ENCODE data around the gene TMEM62. TPM values are rescaled to one million over a fixed set of nuclear protein-coding genes. Genes with fewer than 3 reads are reported as not detected.

Gene TMEM62
- polyA plus RNA-seq, 1 donor from 2014 or later = 8.7 TPM

- Histone ChIP-seq H3K4me3 (ENCODE audit: low read length) (no peak overlapping the region), H3K9ac (ENCODE audit: low read length) (no peak overlapping the region), H3K9me3 (ENCODE audit: low read length) (no peaks in the 10 kb centered on the region), H3K9me2 (ENCODE audit: insufficient read depth, low read length) (no peaks in the 10 kb centered on the region), H3K79me2 (replicated peaks; ENCODE audit: insufficient read depth, low read length) (no peaks in the 10 kb centered on the region), H4K20me1 (ENCODE audit: insufficient read depth) (no peaks in the 10 kb centered on the region), H3F3A (ENCODE audit: insufficient read depth, low read length, poor library complexity, severe bottlenecking) (no peaks in the 10 kb centered on the region), H3K36me3 (ENCODE audit: insufficient read depth, low read length) (no peaks in the 10 kb centered on the region), H3K27ac (ENCODE audit: low read length) (no peak overlapping the region), H3K4me2 (ENCODE audit: low read length) (no peak overlapping the region), H3K27me3 (ENCODE audit: insufficient read depth, low read depth, low read length) (no peaks in the 10 kb centered on the region), H2AFZ (ENCODE audit: low read depth, low read length) (no peak overlapping the region)
- TF ChIP-seq SMC3 (conservative IDR thresholded peaks at IDR 0.05; ENCODE audit: poor library complexity) (no peak), POLR2AphosphoS5 (IDR thresholded peaks at IDR 0.05) (no peak), EZH2 (IDR thresholded peaks at IDR 0.05; ENCODE audit: borderline replicate concordance, insufficient read depth, low read length, poor library complexity, severe bottlenecking) (no peak), TAF1 (IDR thresholded peaks at IDR 0.05; ENCODE audit: low read depth) (no peak)
These were observed 82.6 kb downstream of the TMEM62 start for GRCh38 chr15:43215961-43216360.

- Histone ChIP-seq H3K4me2 (ENCODE audit: low read length) (no peak overlapping the region), H2AFZ (ENCODE audit: low read depth, low read length) (no peak overlapping the region), H3K9me3 (ENCODE audit: low read length) (no peaks in the 10 kb centered on the region), H3K9me2 (ENCODE audit: insufficient read depth, low read length) (no peaks in the 10 kb centered on the region), H3F3A (ENCODE audit: insufficient read depth, low read length, poor library complexity, severe bottlenecking) (no peaks in the 10 kb centered on the region), H3K36me3 (ENCODE audit: insufficient read depth, low read length) (no peaks in the 10 kb centered on the region), H3K79me2 (replicated peaks; ENCODE audit: insufficient read depth, low read length) (no peaks in the 10 kb centered on the region), H3K27me3 (ENCODE audit: insufficient read depth, low read depth, low read length) (no peaks in the 10 kb centered on the region), H3K9ac (ENCODE audit: low read length) (no peak overlapping the region), H4K20me1 (ENCODE audit: insufficient read depth) (no peaks in the 10 kb centered on the region), H3K27ac (ENCODE audit: low read length) (no peak overlapping the region), H3K4me3 (ENCODE audit: low read length) (no peak overlapping the region)
- no peak for TF ChIP-seq POLR2AphosphoS5 (IDR thresholded peaks at IDR 0.05)
- no peak for TF ChIP-seq EP300 (conservative IDR thresholded peaks at IDR 0.05; ENCODE audit: poor library complexity, severe bottlenecking)
- TF ChIP-seq MXI1 (conservative IDR thresholded peaks at IDR 0.05; ENCODE audit: poor library complexity, severe bottlenecking) = no peak
- TF ChIP-seq, protein P1, sequence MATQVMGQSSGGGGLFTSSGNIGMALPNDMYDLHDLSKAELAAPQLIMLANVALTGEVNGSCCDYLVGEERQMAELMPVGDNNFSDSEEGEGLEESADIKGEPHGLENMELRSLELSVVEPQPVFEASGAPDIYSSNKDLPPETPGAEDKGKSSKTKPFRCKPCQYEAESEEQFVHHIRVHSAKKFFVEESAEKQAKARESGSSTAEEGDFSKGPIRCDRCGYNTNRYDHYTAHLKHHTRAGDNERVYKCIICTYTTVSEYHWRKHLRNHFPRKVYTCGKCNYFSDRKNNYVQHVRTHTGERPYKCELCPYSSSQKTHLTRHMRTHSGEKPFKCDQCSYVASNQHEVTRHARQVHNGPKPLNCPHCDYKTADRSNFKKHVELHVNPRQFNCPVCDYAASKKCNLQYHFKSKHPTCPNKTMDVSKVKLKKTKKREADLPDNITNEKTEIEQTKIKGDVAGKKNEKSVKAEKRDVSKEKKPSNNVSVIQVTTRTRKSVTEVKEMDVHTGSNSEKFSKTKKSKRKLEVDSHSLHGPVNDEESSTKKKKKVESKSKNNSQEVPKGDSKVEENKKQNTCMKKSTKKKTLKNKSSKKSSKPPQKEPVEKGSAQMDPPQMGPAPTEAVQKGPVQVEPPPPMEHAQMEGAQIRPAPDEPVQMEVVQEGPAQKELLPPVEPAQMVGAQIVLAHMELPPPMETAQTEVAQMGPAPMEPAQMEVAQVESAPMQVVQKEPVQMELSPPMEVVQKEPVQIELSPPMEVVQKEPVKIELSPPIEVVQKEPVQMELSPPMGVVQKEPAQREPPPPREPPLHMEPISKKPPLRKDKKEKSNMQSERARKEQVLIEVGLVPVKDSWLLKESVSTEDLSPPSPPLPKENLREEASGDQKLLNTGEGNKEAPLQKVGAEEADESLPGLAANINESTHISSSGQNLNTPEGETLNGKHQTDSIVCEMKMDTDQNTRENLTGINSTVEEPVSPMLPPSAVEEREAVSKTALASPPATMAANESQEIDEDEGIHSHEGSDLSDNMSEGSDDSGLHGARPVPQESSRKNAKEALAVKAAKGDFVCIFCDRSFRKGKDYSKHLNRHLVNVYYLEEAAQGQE (IDR thresholded peaks at IDR 0.05; ENCODE audit: borderline replicate concordance) = no peak
- no peak for TF ChIP-seq TAF1 (IDR thresholded peaks at IDR 0.05; ENCODE audit: low read depth)
- no peak for TF ChIP-seq RAD21 (conservative IDR thresholded peaks at IDR 0.05)
- TF ChIP-seq CTCF (IDR thresholded peaks at IDR 0.05; ENCODE audit: poor library complexity, severe bottlenecking) = no peak
- no peak for TF ChIP-seq SMC3 (conservative IDR thresholded peaks at IDR 0.05; ENCODE audit: poor library complexity)
- TF ChIP-seq EZH2 (IDR thresholded peaks at IDR 0.05; ENCODE audit: borderline replicate concordance, insufficient read depth, low read length, poor library complexity, severe bottlenecking) = no peak
These were observed 85.7 kb downstream of the TMEM62 start for GRCh38 chr15:43218908-43219706.
